Measurements from ENCODE around the gene MRPL27.

- TF ChIP-seq CTCF (conservative IDR thresholded peaks at IDR 0.05 in 1 of 2, IDR thresholded peaks at IDR 0.05 in 1 of 2; ENCODE audit: extremely low read depth in 1 of 2, insufficient read depth in 1 of 2, low read depth in 1 of 2, low read length in 2 of 2) (no peak), EZH2 (IDR thresholded peaks at IDR 0.05; ENCODE audit: borderline replicate concordance, low read length) (no peak)
Measured at GRCh38 chr17:50422738-50423137, 49.8 kb upstream of the MRPL27 start.

Measured in mammary epithelial cell (primary cell).